HL-60/S4 (cell line): ENCODE results near the gene DENND4C.
"Not testable (repeated sequence)": the region's sequence is repeated elsewhere in the genome, so short reads cannot be mapped to it uniquely, and the experiment has no call there.

Experiments
- in situ Hi-C: fragments of 300-500 bp; cut with MboI; formaldehyde crosslinking; loops from 2 replicates; pipeline ENCODE4 v1.14.3; 2022; ENCODE audit warnings: low sequenced_read_pairs

Gene DENND4C

GRCh38 chr9:19265602-19266001 lies 35.1 kb downstream of the DENND4C start:
- in situ Hi-C loops, result not testable (repeated sequence)

- in situ Hi-C loops, result not testable (repeated sequence)
Measured at GRCh38 chr9:19266778-19267384, 36.4 kb downstream of the DENND4C start.

- in situ Hi-C loops, result no loop called here
Measured at GRCh38 chr9:19269582-19269981, 39.1 kb downstream of the DENND4C start.

GRCh38 chr9:19270421-19270949 lies 40.0 kb downstream of the DENND4C start:
- in situ Hi-C loops, result no loop called here

GRCh38 chr9:19271081-19271480 lies 40.6 kb downstream of the DENND4C start:
- in situ Hi-C loops, result no loop called here

- in situ Hi-C loops, result no loop called here
Measured at GRCh38 chr9:19281801-19282200, 51.3 kb downstream of the DENND4C start.

- in situ Hi-C loops, result no loop called here
Measured at GRCh38 chr9:19283072-19283710, 52.7 kb downstream of the DENND4C start.

GRCh38 chr9:19284729-19285128 lies 54.2 kb downstream of the DENND4C start:
- in situ Hi-C loops, result no loop called here

- in situ Hi-C loops, result no loop called here
Measured at GRCh38 chr9:19286634-19287188, 56.2 kb downstream of the DENND4C start.

GRCh38 chr9:19288081-19288480 lies 57.6 kb downstream of the DENND4C start:
- in situ Hi-C loops, result no loop called here

- in situ Hi-C loops, result no loop called here
Measured at GRCh38 chr9:19290103-19290502, 59.6 kb downstream of the DENND4C start.

GRCh38 chr9:19294219-19294618 lies 63.7 kb downstream of the DENND4C start:
- in situ Hi-C loops, result no loop called here

- in situ Hi-C loops, result no loop called here
Measured at GRCh38 chr9:19298436-19299000, 68.0 kb downstream of the DENND4C start.

GRCh38 chr9:19303216-19303615 lies 72.7 kb downstream of the DENND4C start:
- in situ Hi-C loops, result no loop called here

- in situ Hi-C loops, result no loop called here
Measured at GRCh38 chr9:19306568-19306967, 76.1 kb downstream of the DENND4C start.

GRCh38 chr9:19310246-19310645 lies 79.8 kb downstream of the DENND4C start:
- in situ Hi-C loops, result no loop called here

- in situ Hi-C loops, result no loop called here
Measured at GRCh38 chr9:19313573-19313972, 83.1 kb downstream of the DENND4C start.

- in situ Hi-C loops, result no loop called here
Measured at GRCh38 chr9:19320495-19320894, 90.0 kb downstream of the DENND4C start.

GRCh38 chr9:19331877-19332276 lies 101.4 kb downstream of the DENND4C start:
- in situ Hi-C loops, result no loop called here

GRCh38 chr9:19336166-19336565 lies 105.7 kb downstream of the DENND4C start:
- in situ Hi-C loops, result no loop called here

GRCh38 chr9:19342947-19343346 lies 112.5 kb downstream of the DENND4C start:
- in situ Hi-C loops, result no loop called here

- in situ Hi-C loops, result no loop called here
Measured at GRCh38 chr9:19358701-19359100, 128.2 kb downstream of the DENND4C start.
